Esophagus muscularis mucosa (tissue), 3 donors: Measurements from ENCODE around the gene VWA1.

Source experiments
- CTCF ChIP-seq, 3 experiments: fragments of 200-600 bp in 2 of 3; fragments of 450-650 bp in 1 of 3; sonication (generic) in 2 of 3; IDR thresholded peaks; one replicate each; pipeline ENCODE4 v1.5.1; 2017 to 2019; ENCODE audit warnings: antibody characterized with exemption in 3 of 3, mild to moderate bottlenecking in 2 of 3, moderate library complexity in 1 of 3
- POLR2A ChIP-seq: fragments of 450-650 bp; IDR thresholded peaks from one replicate; pipeline ENCODE4 v1.6.1; 2017; ENCODE audit warnings: antibody characterized with exemption, moderate library complexity, mild to moderate bottlenecking, low read depth
- POLR2AphosphoS5 ChIP-seq, 2 donors: sonication (generic); formaldehyde crosslinking; IDR thresholded peaks; one replicate each; pipeline ENCODE4 v1.6.1; 2017; ENCODE audit warnings: antibody characterized with exemption in 2 of 2

GRCh38 chr1:1419813-1420653 is 15.5 kb upstream of the VWA1 start:
- TF ChIP-seq POLR2AphosphoS5 (IDR thresholded peaks at IDR 0.05) (no peak), CTCF (IDR thresholded peaks at IDR 0.05) (peak in 2 of 3 experiments; percentile 29 to 30), POLR2A (no peak)
